ENCODE results near the gene CRTC1.

Gene CRTC1

DNA sequence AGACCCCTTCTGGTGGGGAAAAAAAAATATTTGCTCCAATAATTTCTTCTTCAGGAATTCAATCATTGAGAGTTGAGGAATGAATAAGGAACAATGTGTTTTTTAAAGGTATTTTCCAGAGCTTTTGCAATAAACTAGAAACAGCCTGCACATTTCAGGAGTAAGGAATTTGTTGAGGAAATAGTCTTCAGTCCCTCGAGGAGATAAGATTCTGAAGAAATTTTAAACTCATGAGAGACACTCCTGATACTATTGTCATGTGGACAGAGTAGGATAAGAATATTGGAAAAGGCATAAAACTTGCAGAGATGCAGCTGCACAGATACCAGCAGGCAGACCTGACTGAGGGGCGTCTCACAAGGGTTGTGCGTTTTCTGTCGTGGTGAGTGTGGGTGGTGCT is 71.0 kb downstream of the CRTC1 start:
- DNase-seq, result no peak

DNA sequence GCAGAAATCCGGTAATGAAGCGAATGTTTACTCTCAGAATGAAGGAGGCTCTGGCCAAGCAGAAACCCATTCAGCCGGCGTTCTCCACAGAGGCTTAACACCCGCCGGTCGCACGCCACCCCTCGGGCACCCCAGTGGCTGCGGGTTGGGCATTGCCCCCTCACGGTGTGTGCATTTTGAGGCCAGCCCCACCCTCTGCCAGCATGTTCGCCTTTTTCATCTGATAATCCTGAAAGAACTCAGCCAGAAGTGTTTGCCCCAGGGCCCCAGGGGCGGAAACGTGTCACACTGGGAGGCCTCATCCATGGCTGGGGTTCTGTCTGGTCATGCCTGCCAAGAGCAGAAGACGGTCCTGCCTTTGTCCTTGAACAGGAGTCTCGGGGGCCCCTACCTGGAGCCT is 73.4 kb downstream of the CRTC1 start:
- no peak for DNase-seq

DNA sequence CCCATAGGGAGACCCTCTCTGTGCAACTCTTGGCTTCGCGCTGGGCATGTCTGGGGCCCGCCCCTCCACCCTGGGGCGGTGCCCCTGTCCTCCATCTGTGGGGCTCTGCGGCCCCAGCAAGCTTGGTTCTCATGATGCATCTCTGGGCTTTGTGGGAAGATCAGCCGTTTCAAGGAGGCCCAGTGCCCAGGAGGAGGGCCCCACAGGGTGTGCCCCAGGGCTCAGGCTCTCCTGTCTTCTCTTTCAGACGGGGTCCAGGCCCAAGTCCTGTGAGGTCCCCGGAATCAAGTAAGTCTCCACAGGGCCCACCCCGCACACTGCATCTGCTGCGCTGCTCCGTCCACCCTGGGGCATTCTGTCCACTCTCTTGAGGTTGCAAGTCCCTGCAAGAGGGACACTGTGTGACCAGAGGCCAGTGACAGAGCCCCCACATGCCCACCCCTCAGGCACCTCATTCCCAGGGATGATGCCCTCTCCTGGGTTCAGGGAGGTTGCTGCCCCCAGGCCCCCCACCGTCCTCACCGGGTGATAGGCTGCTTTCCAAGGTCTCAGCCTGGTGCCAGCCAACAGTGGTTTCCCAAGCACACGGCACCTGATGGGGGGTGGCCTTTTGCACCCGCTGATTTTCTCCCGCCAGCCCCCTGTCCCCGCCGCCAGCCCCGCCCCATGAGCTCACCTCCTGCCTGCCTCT is 76.0 kb downstream of the CRTC1 start:
- no peak for DNase-seq

DNA sequence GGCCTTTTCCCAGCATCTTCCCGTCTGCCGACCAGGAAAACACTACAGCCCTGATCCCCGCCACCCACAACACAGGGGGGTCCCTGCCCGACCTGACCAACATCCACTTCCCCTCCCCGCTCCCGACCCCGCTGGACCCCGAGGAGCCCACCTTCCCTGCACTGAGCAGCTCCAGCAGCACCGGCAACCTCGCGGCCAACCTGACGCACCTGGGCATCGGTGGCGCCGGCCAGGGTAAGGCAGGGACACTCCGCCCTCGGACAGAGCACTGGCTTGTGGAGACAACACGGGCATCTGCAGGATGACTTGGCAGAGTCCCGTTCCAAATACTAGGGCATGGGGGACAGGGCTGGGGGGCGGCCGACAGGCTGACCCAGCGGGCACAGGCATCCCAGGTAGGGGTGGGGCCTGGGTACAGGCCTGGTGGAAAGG is 76.5 kb downstream of the CRTC1 start:
- no peak for DNase-seq

GRCh38 chr19:18760440-18761383 is 77.2 kb downstream of the CRTC1 start:
- no peak for DNase-seq

DNA sequence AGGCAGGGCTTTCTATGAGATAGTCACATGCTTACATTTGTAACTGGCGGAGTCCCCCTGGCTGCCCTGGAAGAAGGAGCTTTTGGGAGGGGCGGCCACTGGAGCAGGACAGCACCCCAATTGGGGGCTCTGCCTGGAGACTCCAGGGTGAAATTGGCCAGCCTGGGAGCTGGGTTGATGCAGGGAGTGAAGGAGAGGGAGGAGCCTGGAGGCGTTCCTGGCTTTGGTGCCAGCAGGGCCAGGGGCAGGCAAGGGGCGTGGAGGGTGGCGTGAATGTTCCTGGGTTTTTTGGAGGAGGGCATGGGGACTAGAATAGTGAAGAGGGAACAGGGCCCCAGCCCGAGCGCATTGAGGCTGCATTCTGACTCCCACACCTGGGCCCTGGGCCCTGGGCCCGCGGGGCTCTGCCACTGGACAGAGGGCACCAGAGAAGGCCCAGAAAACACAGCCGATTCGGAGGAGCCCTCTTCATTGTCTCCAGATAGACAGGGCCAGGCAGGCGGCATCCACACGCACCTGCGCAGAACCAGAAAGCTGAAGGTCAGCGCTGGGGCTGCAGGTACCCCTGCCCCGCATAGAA is 78.1 kb downstream of the CRTC1 start:
- DNase-seq, result no peak

DNA sequence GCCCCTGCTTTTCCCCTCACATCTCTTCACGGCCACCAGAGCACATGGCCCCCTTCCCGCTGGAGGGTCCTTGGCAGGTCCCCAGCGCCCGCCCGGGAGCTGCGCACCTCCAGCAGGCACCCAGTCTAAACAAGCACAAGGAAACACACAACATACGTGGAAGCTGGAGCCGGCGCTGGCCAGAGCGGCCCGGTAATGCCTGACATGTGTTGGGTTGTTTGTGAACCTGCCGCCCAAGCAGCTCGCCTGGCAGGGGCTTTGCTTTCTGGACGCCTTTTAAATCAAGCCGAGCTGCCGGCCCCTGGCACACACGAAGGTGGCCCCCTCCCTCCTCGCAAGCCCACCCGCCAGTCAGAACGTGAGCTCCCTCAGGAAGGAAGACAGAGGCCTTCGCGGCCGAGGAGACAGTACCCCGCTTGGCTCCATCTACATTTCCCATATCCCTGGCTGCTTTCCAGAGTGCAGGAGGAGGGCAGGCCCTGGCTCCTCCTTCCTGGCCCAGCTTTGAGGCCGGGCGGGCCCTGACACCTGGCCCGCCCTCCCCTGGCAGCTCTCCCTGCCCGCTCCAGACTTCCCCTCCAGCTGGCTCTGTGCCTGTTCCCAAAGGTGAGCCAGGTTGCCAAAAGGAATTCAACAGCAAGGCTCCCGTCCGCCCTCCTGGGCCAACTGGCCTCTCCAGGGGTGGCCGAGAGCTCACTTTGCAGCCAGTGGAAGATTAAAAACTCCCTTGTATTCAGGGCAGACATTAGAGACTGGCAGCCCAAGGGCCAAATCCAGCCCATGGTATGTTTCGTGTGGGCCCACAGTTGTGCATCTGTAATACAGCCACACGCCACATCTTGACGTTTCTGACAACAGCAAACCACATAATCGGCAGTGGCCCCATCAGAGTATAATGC is 78.9 kb downstream of the CRTC1 start:
- no peak for DNase-seq

- no peak for DNase-seq
Observed at GRCh38 chr19:18763674-18764590, 80.5 kb downstream of the CRTC1 start.

GRCh38 chr19:18764591-18765051 is 81.1 kb downstream of the CRTC1 start:
- no peak for DNase-seq

- DNase-seq, result no peak
Observed at GRCh38 chr19:18765224-18765623, 81.7 kb downstream of the CRTC1 start.

DNA sequence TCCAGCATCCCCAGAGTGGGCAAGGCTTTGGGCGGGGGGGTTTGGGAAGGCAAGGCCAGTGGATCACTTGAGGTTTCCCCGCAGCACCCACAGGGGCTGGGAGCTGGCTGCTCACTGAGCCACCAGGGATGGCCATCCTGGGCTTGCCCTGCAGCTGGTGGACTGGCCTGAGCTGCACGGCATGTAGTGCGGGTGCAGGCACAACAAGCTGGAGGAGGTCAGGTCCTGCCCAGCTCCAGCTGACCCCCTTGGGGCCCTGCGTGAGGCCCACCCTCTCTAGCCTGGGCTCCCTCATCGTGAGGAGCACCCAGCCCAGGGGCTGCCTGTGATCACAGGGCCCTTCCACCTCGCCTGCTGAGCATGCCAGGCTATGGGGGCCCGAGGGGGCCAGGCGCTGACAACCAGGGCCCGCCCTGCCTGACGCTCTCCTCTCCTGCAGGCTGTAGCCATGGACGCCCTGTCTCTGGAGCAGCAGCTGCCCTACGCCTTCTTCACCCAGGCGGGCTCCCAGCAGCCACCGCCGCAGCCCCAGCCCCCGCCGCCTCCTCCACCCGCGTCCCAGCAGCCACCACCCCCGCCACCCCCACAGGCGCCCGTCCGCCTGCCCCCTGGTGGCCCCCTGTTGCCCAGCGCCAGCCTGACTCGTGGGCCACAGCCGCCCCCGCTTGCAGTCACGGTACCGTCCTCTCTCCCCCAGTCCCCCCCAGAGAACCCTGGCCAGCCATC is 84.7 kb downstream of the CRTC1 start:
- DNase-seq, result no peak

- no peak for DNase-seq
Observed at GRCh38 chr19:18768997-18769891, 85.8 kb downstream of the CRTC1 start.

GRCh38 chr19:18769989-18770528 is 86.6 kb downstream of the CRTC1 start:
- DNase-seq, result no peak

DNA sequence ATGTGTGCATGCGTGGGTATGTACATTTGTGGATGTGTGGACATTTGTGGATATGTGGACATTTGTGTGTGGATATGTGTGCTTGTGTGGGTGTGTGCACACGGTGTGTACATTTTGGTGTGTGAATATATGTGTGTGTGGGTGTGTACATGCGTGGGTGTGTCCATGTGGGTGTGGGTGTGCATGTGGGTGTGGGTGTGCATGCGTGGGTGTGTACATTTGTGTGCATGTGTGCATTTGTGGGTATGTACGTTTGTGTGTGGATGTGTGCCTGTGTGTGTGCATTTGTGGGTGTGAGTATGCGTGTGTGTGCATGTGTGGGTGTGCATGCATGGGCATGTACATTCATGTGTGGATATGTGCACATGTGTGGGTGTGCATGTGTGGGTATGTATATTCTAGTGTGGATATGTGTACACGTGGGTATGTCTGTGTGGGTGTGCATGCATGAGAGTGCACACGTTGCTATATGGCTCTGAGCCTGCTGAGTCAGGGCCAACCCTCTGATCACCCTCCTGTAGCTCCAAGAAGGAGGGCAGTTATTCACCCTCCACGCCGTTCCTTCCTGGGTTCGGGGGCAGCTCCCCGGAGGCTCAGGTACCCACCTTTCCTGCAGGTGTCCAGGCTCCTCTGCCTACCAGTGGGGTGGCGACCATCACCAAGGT is 87.3 kb downstream of the CRTC1 start:
- no peak for DNase-seq

DNA sequence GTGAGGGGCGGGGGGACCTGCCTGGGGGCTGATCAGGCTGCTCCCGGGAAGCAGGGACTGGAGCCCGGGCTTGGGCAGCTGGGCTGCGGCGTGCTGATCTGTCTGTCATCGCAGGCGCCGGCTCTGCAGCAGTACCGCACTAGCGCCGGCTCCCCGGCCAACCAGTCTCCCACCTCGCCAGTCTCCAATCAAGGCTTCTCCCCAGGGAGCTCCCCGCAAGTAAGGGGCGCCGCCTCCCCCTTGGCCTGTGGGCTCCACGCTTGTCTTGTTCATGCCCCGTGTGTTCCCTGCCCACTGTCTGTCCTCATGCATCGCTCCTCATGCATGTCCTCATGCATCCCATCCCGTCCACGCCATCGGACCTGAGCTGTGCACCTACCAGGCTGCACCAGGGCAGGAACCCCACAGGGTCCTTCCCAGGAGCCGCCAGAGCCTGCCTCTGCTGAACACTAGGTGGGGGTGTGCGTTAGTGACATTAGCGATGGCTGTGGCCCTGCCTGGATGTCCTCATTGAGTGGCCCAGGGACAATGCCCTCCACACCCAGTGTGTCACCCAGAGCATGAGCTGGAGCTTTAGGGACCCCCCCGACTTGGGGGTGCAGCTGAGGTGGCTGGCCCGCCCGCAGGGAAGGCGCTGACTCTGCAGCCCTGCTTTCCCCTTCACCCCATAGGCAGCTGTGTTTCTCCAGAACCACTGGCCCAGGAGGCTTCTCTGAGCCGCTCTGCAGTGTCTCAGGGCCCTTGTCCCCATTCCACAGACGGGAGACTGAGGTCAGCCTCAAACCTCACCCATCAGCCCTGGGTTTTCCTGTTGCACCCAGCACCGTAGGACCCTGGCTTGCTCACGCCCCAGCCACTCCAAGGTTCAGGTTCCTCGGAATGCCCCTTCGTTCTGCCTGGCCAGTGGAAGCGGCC is 88.1 kb downstream of the CRTC1 start:
- DNase-seq, result no peak

DNA sequence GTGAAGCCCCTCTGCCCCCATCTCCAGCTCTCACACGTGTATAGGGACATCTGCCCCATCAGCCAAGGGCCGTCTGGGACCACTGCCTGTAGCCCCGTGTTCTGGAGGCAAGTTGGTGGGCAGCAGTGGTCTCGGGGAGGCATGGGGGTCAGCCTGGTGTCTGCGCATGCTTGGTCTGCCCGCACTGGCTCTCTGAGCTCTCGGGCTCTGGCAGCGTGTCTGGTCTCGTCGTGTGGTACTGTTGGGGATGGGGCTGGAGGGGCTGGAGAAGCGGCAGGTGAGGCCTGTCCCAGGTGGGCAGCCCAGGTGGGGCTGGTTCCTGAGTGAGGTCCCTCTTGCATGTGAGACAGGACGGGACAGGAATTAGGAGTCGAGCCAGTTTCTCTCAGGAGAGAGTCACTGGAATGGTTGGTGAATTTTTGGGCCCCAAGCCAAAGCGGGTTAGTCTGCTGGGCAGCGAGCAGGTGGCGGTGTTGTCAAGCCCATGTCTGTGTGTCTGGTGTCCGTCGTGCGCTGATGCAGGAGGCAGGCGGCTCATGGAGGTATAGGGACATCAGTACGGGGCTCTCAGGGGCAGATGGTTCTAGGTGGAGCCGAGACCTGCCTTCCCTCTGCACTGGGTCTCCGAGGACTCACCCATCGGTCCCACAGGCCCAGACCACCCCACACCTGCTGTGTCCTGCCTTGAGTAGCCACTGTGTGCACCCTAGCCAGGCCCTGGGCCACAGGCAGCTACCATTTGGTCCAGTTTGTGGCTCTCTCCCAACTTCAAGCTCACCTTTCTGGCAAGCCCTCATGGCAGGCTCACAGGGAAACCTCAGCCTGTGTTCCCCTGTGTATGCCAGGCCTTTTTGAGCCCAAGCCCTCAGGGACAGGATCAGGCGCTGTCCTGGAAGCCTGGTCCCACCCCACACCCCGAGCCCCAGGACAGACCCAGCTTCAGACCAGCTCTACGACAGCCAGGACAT is 89.4 kb downstream of the CRTC1 start:
- DNase-seq, result no peak
